Neural progenitor cell (in vitro differentiated cells): ENCODE results near the gene APOB. TPM values are rescaled to one million over a fixed set of nuclear protein-coding genes. Genes with fewer than 3 reads are reported as not detected.
A peak's percentile ranks its signal among the peaks of the same experiment; 100 is the strongest.

ENCODE experiments used
- DNase-seq: peaks from one replicate; pipeline ENCODE4 v3.0.0-alpha.2; 2016; ENCODE audit warnings: low spot score
- H2AFZ ChIP-seq: fragments of 200-600 bp; sonication (generic); replicated peaks from 2 replicates; pipeline ENCODE4 v1.6.1; 2016; ENCODE audit warnings: antibody characterized with exemption
- H3F3A ChIP-seq: fragments of 200-600 bp; sonication (generic); 2 replicates; pipeline ENCODE4 v1.6.1; 2016; ENCODE audit warnings: antibody characterized with exemption, low read depth
- H3K27ac ChIP-seq: fragments of 200-600 bp; sonication (generic); 2 replicates; pipeline ENCODE4 v1.5.1; 2016; ENCODE audit warnings: mild to moderate bottlenecking
- H3K27me3 ChIP-seq: fragments of 200-600 bp; sonication (generic); 2 replicates; pipeline ENCODE4 v1.6.1; 2016; ENCODE audit warnings: mild to moderate bottlenecking, moderate library complexity
- H3K36me3 ChIP-seq: fragments of 200-600 bp; sonication (generic); 2 replicates; pipeline ENCODE4 v1.5.1; 2016
- H3K4me1 ChIP-seq: fragments of 200-600 bp; sonication (generic); 2 replicates; pipeline ENCODE4 v1.6.1; 2016; ENCODE audit warnings: mixed run types
- H3K4me2 ChIP-seq: fragments of 200-600 bp; sonication (generic); 2 replicates; pipeline ENCODE4 v1.6.1; 2016
- H3K4me3 ChIP-seq: fragments of 200-600 bp; sonication (generic); 2 replicates; pipeline ENCODE4 v1.5.1; 2016
- H3K79me2 ChIP-seq: fragments of 200-600 bp; sonication (generic); 2 replicates; pipeline ENCODE4 v1.6.1; 2016; ENCODE audit warnings: low read depth
- H3K9ac ChIP-seq: fragments of 200-600 bp; sonication (generic); 2 replicates; pipeline ENCODE4 v1.6.1; 2016
- H3K9me3 ChIP-seq: fragments of 200-600 bp; sonication (generic); 2 replicates; pipeline ENCODE4 v1.5.1; 2016; ENCODE audit warnings: low read depth
- H4K20me1 ChIP-seq: fragments of 200-600 bp; sonication (generic); 2 replicates; pipeline ENCODE4 v1.6.1; 2016; ENCODE audit warnings: low read depth
- H3K27ac Mint-ChIP-seq: 3 replicates; pipeline ENCODE4 v1.8.0; 2021; ENCODE audit warnings: mixed read lengths
- H3K27me3 Mint-ChIP-seq: 2 replicates; pipeline ENCODE4 v1.8.0; 2022; ENCODE audit warnings: low read depth, mild to moderate bottlenecking, inconsistent platforms, moderate library complexity, mixed read lengths; ENCODE audit not compliant: insufficient read depth
- H3K36me3 Mint-ChIP-seq: 3 replicates; pipeline ENCODE4 v1.8.0; 2021; ENCODE audit warnings: mixed read lengths
- H3K4me1 Mint-ChIP-seq: 3 replicates; pipeline ENCODE4 v1.8.0; 2021; ENCODE audit warnings: mixed read lengths
- H3K4me3 Mint-ChIP-seq: 3 replicates; pipeline ENCODE4 v1.8.0; 2021; ENCODE audit warnings: mild to moderate bottlenecking, moderate library complexity, mixed read lengths
- H3K9me3 Mint-ChIP-seq: 3 replicates; pipeline ENCODE4 v1.8.0; 2020; ENCODE audit warnings: mixed read lengths
- EZH2 ChIP-seq: fragments of 200-600 bp; sonication (generic); IDR thresholded peaks from 2 replicates; pipeline ENCODE4 v1.6.1; 2017; ENCODE audit warnings: antibody characterized with exemption, mild to moderate bottlenecking, moderate library complexity
- EZH2phosphoT487 ChIP-seq: fragments of 200-600 bp; sonication (generic); IDR thresholded peaks from 2 replicates; pipeline ENCODE4 v1.6.1; 2017; ENCODE audit warnings: antibody characterized with exemption
- total RNA-seq: library from RNA; depleted of rRNA; stranded (reverse); fragments of >200 nt; gene quantifications from 2 replicates; pipeline ENCODE4 v1.2.3, GENCODE V29; 2015; ENCODE audit warnings: low replicate concordance
- TF ChIP-seq, protein P1 (sequence below): fragments of 200-600 bp; sonication (generic); IDR thresholded peaks from 2 replicates; pipeline ENCODE4 v1.5.1; 2017; ENCODE audit warnings: antibody characterized with exemption, mild to moderate bottlenecking

The APOB gene
- total RNA-seq, 1 donor from 2014 or later: 0.47 TPM

DNA sequence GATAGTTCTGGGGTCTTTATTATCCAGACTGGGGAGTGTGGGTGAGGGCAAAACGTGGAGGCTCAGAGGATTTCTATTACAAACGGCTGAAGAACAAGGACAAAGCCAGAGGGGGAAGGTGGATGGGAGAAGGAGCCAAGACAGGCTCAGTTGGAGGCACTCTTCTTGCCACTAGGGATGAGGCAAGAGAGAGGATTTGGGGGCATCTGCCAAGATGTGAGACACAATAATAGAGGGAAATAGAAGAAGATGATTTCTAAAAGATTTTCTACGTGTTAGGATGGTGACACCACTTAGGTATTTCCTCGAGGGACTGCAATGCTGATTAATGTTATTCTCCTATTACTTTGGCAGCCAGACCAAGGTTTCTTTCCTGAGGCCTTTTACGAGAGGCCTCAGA lies 71.8 kb downstream of the APOB start:
- no peak for TF ChIP-seq EZH2
- no peak for TF ChIP-seq EZH2phosphoT487
- TF ChIP-seq, protein P1, sequence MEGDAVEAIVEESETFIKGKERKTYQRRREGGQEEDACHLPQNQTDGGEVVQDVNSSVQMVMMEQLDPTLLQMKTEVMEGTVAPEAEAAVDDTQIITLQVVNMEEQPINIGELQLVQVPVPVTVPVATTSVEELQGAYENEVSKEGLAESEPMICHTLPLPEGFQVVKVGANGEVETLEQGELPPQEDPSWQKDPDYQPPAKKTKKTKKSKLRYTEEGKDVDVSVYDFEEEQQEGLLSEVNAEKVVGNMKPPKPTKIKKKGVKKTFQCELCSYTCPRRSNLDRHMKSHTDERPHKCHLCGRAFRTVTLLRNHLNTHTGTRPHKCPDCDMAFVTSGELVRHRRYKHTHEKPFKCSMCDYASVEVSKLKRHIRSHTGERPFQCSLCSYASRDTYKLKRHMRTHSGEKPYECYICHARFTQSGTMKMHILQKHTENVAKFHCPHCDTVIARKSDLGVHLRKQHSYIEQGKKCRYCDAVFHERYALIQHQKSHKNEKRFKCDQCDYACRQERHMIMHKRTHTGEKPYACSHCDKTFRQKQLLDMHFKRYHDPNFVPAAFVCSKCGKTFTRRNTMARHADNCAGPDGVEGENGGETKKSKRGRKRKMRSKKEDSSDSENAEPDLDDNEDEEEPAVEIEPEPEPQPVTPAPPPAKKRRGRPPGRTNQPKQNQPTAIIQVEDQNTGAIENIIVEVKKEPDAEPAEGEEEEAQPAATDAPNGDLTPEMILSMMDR: no peak
- H3K36me3 ChIP-seq: no peaks in the 10 kb centered on the region
- no peak overlapping the region for H2AFZ ChIP-seq
- Mint-ChIP-seq H3K9me3 (no peaks in the 10 kb centered on the region), H3K27ac (peak overlapping the region; percentile 43), H3K4me3 (no peak overlapping the region), H3K4me1 (peaks cover 6% of the 10 kb centered on the region), H3K36me3 (no peaks in the 10 kb centered on the region), H3K27me3 (peaks cover 6% of the 10 kb centered on the region)
- H3F3A ChIP-seq: no peaks in the 10 kb centered on the region
- DNase-seq: no peak
- H3K27me3 ChIP-seq: no peaks in the 10 kb centered on the region
- no peak overlapping the region for H3K4me3 ChIP-seq
- H3K9ac ChIP-seq: no peak overlapping the region
- H3K9me3 ChIP-seq: no peaks in the 10 kb centered on the region
- H3K4me1 ChIP-seq: no peaks in the 10 kb centered on the region
- H3K4me2 ChIP-seq: no peak overlapping the region
- no peak overlapping the region for H3K27ac ChIP-seq
- H4K20me1 ChIP-seq: no peaks in the 10 kb centered on the region
- H3K79me2 ChIP-seq: no peaks in the 10 kb centered on the region

- Mint-ChIP-seq H3K9me3 (no peaks in the 10 kb centered on the region), H3K4me1 (peaks cover 2% of the 10 kb centered on the region), H3K4me3 (no peak overlapping the region), H3K27ac (no peak overlapping the region), H3K27me3 (peaks cover 10% of the 10 kb centered on the region), H3K36me3 (no peaks in the 10 kb centered on the region)
- Histone ChIP-seq H3K9ac (no peak overlapping the region), H3K79me2 (no peaks in the 10 kb centered on the region), H3K27me3 (peaks cover 4% of the 10 kb centered on the region), H3K4me1 (no peaks in the 10 kb centered on the region), H3K4me2 (no peak overlapping the region), H3F3A (no peaks in the 10 kb centered on the region), H2AFZ (no peak overlapping the region), H4K20me1 (no peaks in the 10 kb centered on the region), H3K27ac (no peak overlapping the region), H3K4me3 (no peak overlapping the region), H3K36me3 (no peaks in the 10 kb centered on the region), H3K9me3 (no peaks in the 10 kb centered on the region)
- TF ChIP-seq, protein P1: no peak
- TF ChIP-seq EZH2phosphoT487: no peak
- no peak for TF ChIP-seq EZH2
- no peak for DNase-seq
These were observed 73.8 kb downstream of the APOB start for GRCh38 chr2:20970068-20970467.

DNA sequence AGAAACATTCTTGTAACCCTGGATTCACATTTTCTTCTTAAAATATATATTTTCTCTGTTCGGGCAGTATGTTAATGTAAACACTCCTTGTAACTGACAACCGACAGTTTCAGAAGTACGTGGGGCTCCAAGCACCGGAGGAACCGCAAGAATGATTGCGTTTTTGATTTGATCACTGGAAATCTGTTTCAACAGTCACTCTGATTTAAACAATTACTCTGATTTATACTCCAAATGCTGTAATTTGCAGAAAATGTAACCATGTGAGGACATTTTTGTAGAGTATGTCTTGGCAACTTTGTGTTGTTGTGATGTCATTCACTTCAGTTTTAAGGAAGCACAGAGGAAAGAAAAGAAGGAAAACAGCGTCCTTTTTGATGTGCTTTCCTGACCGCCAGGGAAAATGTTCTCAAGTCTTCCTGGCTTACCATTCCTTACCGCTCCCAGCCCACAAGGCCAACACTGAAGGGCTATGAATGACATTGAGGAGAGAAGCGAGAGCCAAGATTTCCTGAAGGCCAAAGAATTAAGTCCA lies 77.7 kb downstream of the APOB start:
- peaks cover 16% of the 10 kb centered on the region for H3K27me3 Mint-ChIP-seq
- Histone ChIP-seq H3K4me2 (no peak overlapping the region), H3K27me3 (peaks cover 10% of the 10 kb centered on the region), H3K79me2 (no peaks in the 10 kb centered on the region), H3K36me3 (no peaks in the 10 kb centered on the region), H3K9ac (no peak overlapping the region), H4K20me1 (no peaks in the 10 kb centered on the region), H3K4me3 (no peak overlapping the region), H3K27ac (no peak overlapping the region), H3K9me3 (no peaks in the 10 kb centered on the region), H3K4me1 (no peaks in the 10 kb centered on the region), H3F3A (no peaks in the 10 kb centered on the region), H2AFZ (no peak overlapping the region)
- H3K9me3 Mint-ChIP-seq: no peaks in the 10 kb centered on the region
- no peak overlapping the region for H3K27ac Mint-ChIP-seq
- no peak overlapping the region for H3K4me3 Mint-ChIP-seq
- no peaks in the 10 kb centered on the region for H3K36me3 Mint-ChIP-seq
- DNase-seq: no peak
- TF ChIP-seq EZH2 (no peak), EZH2phosphoT487 (no peak)
- TF ChIP-seq, protein P1: no peak
- no peaks in the 10 kb centered on the region for H3K4me1 Mint-ChIP-seq
